ENCODE data around the gene AMACR.
"Not testable (repeated sequence)": the region's sequence is repeated elsewhere in the genome, so short reads cannot be mapped to it uniquely, and the experiment has no call there.

AMACR gene

GRCh38 chr5:33969572-33970452 lies 38.0 kb downstream of the AMACR start:
- DNase-seq (ENCODE audit: low spot score) (peak; percentile 79), FAIRE-seq (no peak)

DNA sequence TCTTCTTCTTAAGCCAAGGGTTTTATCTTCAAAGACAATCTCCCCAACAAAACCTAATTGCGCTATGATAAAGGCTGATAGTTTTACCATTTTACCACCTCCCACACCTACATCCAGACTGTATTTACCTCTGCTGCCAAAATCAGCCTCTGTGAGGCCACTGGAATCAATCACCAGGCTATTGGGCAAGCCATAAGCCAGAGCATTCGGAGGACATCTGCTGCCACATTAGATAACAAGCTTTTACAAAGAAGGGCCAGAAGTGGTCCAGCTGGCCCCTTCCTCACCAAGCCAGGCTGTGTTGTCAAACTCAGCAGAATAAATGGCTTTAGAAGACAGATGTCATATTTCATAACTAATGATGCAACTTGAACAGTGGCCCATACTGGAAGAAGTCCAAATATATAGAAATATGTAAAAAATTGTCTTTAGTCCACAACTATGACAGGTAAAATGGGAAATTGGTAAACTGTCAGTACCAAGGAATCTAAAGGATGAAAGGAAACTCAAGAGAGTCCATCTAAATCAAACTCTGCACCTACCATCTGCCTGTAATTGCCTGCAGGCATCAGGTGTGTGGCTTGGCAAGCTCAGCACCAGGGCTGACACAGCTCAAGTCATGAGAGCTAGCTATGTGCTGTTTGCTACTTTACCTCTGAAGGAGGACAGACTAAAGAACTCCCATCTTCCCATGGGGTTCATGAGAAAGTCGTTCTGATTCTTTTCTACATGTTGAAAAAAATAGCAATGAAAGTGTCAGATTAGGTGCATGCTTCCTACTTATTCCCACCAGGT lies 39.4 kb downstream of the AMACR start:
- FAIRE-seq: no peak
- no peak for DNase-seq (ENCODE audit: low spot score)

GRCh38 chr5:33966805-33967204 lies 41.0 kb downstream of the AMACR start:
- FAIRE-seq (no peak), DNase-seq (ENCODE audit: low spot score) (no peak)

DNA sequence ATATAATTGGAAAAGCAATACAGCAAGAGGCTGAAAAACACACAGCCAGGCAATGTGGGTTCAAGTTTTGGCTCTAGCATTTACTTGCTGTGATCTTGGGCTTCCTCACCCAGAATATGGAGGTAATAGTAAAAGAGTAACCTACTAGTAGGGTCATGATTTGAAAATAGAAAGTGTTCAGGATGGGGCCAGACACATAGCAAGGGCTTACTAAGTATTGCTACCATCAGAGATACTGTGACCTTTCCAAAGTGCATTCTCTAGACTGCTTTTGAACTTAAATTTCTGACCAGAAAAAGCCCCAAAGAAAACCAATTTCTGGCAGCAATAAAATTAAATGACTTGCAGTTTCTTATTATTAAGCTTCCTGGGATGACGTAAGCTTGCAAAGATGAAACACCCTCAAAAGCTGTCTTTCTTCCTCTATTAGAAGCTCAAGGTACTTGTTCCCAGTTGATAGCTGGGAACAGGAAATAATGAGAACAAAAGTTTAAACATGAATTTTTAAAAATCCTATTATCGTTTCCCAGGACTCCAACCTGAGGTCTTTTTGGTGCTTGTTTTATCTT lies 43.6 kb downstream of the AMACR start:
- DNase-seq (ENCODE audit: low spot score): no peak
- FAIRE-seq: no peak

GRCh38 chr5:33958176-33958575 lies 49.7 kb downstream of the AMACR start:
- DNase-seq (ENCODE audit: low spot score): no peak
- FAIRE-seq: no peak

DNA sequence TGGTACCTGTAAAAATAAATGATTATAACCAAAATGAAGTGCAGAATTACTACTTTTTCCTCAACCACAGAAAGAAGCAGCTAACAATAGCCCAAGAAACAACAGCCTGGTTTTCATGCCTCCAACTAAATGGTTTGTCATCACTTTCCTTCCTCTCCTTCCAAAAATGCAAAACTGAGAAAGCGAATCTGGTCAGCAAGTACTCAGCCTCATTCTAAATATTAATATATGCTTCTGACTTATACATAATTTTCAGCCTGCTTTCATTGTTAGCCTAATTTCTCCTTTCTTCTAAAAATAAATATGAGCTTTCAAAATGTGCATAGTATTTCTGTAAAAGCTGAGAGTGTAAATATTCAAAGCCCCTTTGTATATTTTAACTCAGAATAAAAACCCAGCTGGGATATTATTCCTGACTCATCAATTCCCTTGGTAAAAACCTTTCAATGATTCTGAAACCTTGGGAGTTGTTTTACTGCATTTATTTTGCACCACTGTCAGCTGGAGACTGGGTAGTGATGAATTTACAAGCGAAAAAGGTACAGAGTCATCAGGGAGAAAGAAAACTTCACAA lies 50.2 kb downstream of the AMACR start:
- no peak for FAIRE-seq
- no peak for DNase-seq (ENCODE audit: low spot score)

- FAIRE-seq; DNase-seq (ENCODE audit: low spot score): not testable (repeated sequence)
Measured at GRCh38 chr5:33952175-33952574, 55.7 kb downstream of the AMACR start.

GRCh38 chr5:33944543-33945132 lies 63.2 kb downstream of the AMACR start:
- peak; percentile 83 for FAIRE-seq
- no peak for DNase-seq (ENCODE audit: low spot score)

- DNase-seq (ENCODE audit: low spot score): no peak
Measured at GRCh38 chr5:33941090-33941489, 66.8 kb downstream of the AMACR start.

DNA sequence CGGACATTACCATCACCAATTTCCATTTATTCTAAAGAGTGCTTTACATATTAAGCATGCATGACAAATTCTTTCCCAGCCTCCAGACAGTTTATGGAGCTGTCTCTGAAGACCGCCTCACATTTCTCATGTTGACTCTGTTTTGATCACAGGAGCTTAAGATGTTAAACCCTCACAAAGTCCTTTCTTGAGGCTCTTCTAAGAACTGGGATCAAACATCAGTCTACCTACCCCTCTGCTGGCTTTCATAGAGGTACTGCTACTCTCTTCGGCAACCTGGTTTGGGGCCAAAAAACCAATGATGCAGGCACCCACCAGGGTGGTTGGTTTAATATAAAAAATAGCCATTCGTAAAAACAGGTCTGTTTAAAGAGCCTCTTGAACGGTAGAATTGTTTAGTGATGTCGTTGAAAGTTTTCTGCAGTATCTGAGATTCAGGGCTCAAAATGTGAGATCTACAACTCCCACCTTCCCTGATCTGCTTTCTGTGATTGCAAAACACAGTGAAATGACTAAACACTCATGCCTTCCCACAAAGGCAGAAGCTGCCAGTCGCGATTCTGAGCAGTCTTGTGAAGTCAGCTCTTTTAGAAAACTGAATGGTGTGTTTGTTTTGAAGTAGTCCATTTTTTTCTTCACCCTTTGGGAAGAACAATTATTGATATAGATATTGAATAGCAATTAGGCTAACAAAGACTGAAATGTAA lies 68.1 kb downstream of the AMACR start:
- DNase-seq (ENCODE audit: low spot score): peak; percentile 34
- no peak for FAIRE-seq

More at GRCh38 chr5:33941090-33941489, 66.8 kb downstream of the AMACR start:
- no peak for FAIRE-seq

- DNase-seq (ENCODE audit: low spot score): no peak
Measured at GRCh38 chr5:33938881-33939280, 69.0 kb downstream of the AMACR start.

DNA sequence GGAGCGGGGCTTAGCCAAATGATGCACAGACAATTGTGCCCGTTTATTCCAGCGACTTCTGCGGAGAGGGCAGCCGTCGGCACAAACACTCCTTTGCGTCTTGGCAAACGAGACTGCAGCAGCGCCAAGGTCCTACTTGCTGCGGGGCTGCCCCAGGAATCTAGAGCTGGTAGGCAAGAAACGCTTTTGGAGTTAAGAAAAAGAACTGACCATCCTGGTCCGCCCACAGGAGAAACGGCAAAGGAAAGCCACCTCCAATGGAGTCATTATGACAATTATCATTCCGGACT lies 69.4 kb downstream of the AMACR start:
- DNase-seq (ENCODE audit: low spot score): no peak
- FAIRE-seq: no peak

More at GRCh38 chr5:33938881-33939280, 69.0 kb downstream of the AMACR start:
- FAIRE-seq: no peak

DNA sequence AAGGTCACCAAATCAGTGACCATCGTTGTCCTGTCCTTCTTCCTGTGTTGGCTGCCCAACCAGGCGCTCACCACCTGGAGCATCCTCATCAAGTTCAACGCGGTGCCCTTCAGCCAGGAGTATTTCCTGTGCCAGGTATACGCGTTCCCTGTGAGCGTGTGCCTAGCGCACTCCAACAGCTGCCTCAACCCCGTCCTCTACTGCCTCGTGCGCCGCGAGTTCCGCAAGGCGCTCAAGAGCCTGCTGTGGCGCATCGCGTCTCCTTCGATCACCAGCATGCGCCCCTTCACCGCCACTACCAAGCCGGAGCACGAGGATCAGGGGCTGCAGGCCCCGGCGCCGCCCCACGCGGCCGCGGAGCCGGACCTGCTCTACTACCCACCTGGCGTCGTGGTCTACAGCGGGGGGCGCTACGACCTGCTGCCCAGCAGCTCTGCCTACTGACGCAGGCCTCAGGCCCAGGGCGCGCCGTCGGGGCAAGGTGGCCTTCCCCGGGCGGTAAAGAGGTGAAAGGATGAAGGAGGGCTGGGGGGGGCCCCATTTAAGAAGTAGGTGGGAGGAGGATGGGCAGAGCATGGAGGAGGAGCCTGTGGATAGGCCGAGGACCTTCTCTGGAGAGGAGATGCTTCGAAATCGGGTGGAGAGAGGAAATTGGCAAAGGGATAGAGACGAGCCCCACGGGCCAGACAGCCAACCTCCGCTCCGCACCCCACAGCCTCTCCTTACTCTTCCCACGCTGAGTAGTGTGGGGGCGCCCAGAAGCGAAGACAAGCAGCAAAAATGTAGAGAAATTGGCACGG lies 69.9 kb downstream of the AMACR start:
- no peak for FAIRE-seq

GRCh38 chr5:33937017-33937706 lies 70.7 kb downstream of the AMACR start:
- no peak for FAIRE-seq

More for the DNA sequence above, 69.9 kb downstream of the AMACR start:
- DNase-seq (ENCODE audit: low spot score): no peak

DNA sequence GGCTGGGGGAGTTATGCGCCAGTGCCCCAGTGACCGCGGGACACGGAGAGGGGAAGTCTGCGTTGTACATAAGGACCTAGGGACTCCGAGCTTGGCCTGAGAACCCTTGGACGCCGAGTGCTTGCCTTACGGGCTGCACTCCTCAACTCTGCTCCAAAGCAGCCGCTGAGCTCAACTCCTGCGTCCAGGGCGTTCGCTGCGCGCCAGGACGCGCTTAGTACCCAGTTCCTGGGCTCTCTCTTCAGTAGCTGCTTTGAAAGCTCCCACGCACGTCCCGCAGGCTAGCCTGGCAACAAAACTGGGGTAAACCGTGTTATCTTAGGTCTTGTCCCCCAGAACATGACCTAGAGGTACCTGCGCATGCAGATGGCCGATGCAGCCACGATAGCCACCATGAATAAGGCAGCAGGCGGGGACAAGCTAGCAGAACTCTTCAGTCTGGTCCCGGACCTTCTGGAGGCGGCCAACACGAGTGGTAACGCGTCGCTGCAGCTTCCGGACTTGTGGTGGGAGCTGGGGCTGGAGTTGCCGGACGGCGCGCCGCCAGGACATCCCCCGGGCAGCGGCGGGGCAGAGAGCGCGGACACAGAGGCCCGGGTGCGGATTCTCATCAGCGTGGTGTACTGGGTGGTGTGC lies 71.4 kb downstream of the AMACR start, which contains the start of gene RXFP3:
Gene RXFP3, plus strand, starts transcription at position 6 of the 636 bp plus-strand sequence. Its CDS starts 355 bp downstream, at position 361.
- DNase-seq (ENCODE audit: low spot score) (no peak), FAIRE-seq (no peak)

More at GRCh38 chr5:33937017-33937706, 70.7 kb downstream of the AMACR start:
- DNase-seq (ENCODE audit: low spot score): no peak
